SK-N-MC (cell line): ENCODE measurements around the gene ERCC6L.

ENCODE experiments used
- DNase-seq: peaks from one replicate; pipeline ENCODE4 v3.0.0-alpha.2; 2011; ENCODE audit warnings: low read depth, low spot score
- H3K27ac ChIP-seq: fragments of 200-600 bp; sonication (generic); 2 replicates; pipeline ENCODE4 v1.5.1; 2016; ENCODE audit warnings: mixed run types
- H3K36me3 ChIP-seq: fragments of 200-600 bp; sonication (generic); 2 replicates; pipeline ENCODE4 v1.6.1; 2017; ENCODE audit warnings: antibody characterized with exemption, low read length, mixed read lengths; ENCODE audit not compliant: insufficient read depth
- H3K4me3 ChIP-seq: fragments of 200-600 bp; sonication (generic); 2 replicates; pipeline ENCODE4 v1.5.1; 2016
- H3K9ac ChIP-seq: fragments of 200-600 bp; sonication (generic); 2 replicates; pipeline ENCODE4 v1.8.0; 2017; ENCODE audit warnings: mixed run types, mixed read lengths; ENCODE audit not compliant: insufficient read length
- H3K9me3 ChIP-seq: fragments of 200-600 bp; sonication (generic); 2 replicates; pipeline ENCODE4 v1.6.1; 2017; ENCODE audit warnings: low read depth, mild to moderate bottlenecking, antibody characterized with exemption, low read length, moderate library complexity, mixed read lengths
- EZH2 ChIP-seq: fragments of 200-600 bp; sonication (generic); IDR thresholded peaks from one replicate; pipeline ENCODE4 v1.6.1; 2017; ENCODE audit warnings: antibody characterized with exemption
- FOXP2 ChIP-seq: optimal IDR thresholded peaks from 2 replicates; pipeline ENCODE3; 2011; ENCODE audit warnings: mild to moderate bottlenecking, moderate library complexity; ENCODE audit not compliant: insufficient read depth; ENCODE audit errors: extremely low read length, control extremely low read depth
- POLR2AphosphoS5 ChIP-seq: IDR thresholded peaks from 2 replicates; pipeline ENCODE4 v1.6.1; 2012; ENCODE audit warnings: mild to moderate bottlenecking, low read depth, low read length, borderline replicate concordance

ERCC6L gene

GRCh38 chrX:72271091-72271788 lies 32.4 kb upstream of the ERCC6L start:
- TF ChIP-seq EZH2 (no peak), POLR2AphosphoS5 (no peak; the same call in 1 of the 2 replicates), FOXP2 (no peak)
- no peak overlapping the region for H3K4me3 ChIP-seq
- DNase-seq, result no peak
- H3K9ac ChIP-seq, result no peak overlapping the region
- peaks cover 88% of the 10 kb centered on the region for H3K36me3 ChIP-seq
- no peaks in the 10 kb centered on the region for H3K9me3 ChIP-seq
- no peak overlapping the region for H3K27ac ChIP-seq

DNA sequence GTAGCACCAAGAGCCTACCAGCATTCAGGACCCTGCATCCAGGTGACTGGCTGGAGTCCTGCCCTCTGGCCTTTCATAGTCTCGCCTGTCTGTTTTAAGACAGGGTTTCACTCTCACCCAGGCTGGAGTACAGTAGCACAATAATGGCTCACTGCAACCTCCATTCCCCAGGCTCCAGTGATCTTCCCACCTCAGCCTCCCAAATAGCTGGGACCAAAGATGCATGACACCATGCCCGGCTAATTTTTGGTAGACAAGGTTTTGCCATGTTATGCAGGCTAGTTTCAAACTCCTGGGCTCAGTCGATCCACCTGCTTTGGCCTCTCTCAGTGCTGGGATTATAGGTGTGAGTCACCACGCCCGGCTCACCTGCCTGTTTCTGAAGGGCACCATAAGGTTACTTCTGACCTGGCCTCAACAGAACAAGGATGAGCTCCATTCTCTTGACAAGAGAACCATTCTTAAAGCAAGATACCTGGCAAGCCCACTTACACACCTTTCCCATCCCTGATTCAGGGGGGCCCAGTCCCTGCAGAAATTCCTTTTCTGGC lies 31.6 kb upstream of the ERCC6L start:
- Histone ChIP-seq H3K4me3 (no peak overlapping the region), H3K9me3 (no peaks in the 10 kb centered on the region), H3K9ac (no peak overlapping the region), H3K36me3 (peaks cover 79% of the 10 kb centered on the region), H3K27ac (no peak overlapping the region)
- TF ChIP-seq FOXP2, result no peak
- peak; percentile 17; the same call in 1 of the 2 replicates for TF ChIP-seq POLR2AphosphoS5
- DNase-seq, result no peak

- H3K4me3 ChIP-seq, result no peak overlapping the region
- H3K27ac ChIP-seq, result no peak overlapping the region
- H3K9ac ChIP-seq, result no peak overlapping the region
- no peak for DNase-seq
- H3K36me3 ChIP-seq, result peaks cover 73% of the 10 kb centered on the region
- TF ChIP-seq POLR2AphosphoS5 (no peak; the same call in 1 of the 2 replicates), FOXP2 (no peak), EZH2 (no peak)
- H3K9me3 ChIP-seq, result no peaks in the 10 kb centered on the region
Observed at GRCh38 chrX:72269671-72270251, 30.9 kb upstream of the ERCC6L start.

GRCh38 chrX:72268597-72269365 lies 30.0 kb upstream of the ERCC6L start:
- DNase-seq, result no peak
- Histone ChIP-seq H3K27ac (no peak overlapping the region), H3K4me3 (no peak overlapping the region), H3K9me3 (no peaks in the 10 kb centered on the region), H3K9ac (no peak overlapping the region), H3K36me3 (peaks cover 63% of the 10 kb centered on the region)
- TF ChIP-seq EZH2 (no peak), POLR2AphosphoS5 (no peak; the same call in 1 of the 2 replicates)

DNA sequence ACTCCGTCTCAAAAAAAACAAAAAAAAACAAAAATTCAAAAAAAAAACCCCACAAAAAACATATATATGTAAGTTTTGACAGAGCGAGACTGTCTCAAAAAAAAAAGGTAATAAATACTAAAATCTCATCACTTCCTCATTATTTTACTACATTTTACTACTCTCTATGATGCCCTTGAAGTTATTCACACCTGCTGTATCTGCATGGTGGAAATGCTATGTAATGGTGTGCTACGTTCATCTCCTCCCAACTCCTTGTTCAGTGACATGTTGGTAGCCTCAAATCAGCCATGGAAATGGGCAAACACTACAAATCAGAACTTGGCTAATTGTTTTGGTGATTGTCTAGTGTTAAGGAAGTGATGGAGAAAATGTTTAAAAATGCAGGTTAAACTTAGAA lies 26.4 kb upstream of the ERCC6L start:
- H3K36me3 ChIP-seq, result peaks cover 30% of the 10 kb centered on the region
- DNase-seq, result no peak
- no peak overlapping the region for H3K4me3 ChIP-seq
- no peaks in the 10 kb centered on the region for H3K9me3 ChIP-seq
- H3K9ac ChIP-seq, result no peak overlapping the region
- no peak overlapping the region for H3K27ac ChIP-seq
- no peak for TF ChIP-seq POLR2AphosphoS5
- no peak for TF ChIP-seq FOXP2
- no peak for TF ChIP-seq EZH2

- Histone ChIP-seq H3K4me3 (no peak overlapping the region), H3K9me3 (no peaks in the 10 kb centered on the region), H3K27ac (no peak overlapping the region), H3K36me3 (no peaks in the 10 kb centered on the region; the same call in 1 of the 2 replicates), H3K9ac (no peak overlapping the region)
- DNase-seq, result no peak
- TF ChIP-seq EZH2 (no peak), POLR2AphosphoS5 (no peak), FOXP2 (no peak)
Observed at GRCh38 chrX:72262077-72262476, 23.2 kb upstream of the ERCC6L start.

DNA sequence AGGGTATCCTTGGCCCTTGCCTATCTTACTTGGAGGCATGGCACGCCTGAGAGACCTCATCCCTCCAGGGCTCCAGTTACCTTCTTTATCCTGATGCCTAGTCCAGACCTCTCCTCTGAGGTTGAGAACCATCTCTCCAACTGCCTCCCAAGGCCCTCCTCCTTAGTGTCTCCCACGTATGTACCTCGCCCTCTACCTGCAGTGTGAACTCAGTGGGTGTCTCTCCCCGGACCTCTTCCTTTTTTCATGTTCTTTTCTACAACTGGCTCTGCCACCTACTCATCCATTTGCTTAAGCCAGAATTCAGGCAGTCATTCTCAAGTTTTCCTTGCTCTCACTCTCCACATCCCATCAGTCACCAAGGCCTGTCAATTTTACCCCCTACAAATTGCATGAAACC lies 21.6 kb upstream of the ERCC6L start:
- Histone ChIP-seq H3K27ac (no peak overlapping the region), H3K4me3 (no peak overlapping the region), H3K9me3 (no peaks in the 10 kb centered on the region), H3K9ac (no peak overlapping the region), H3K36me3 (no peaks in the 10 kb centered on the region)
- TF ChIP-seq EZH2 (no peak), POLR2AphosphoS5 (no peak), FOXP2 (no peak)
- no peak for DNase-seq

GRCh38 chrX:72258174-72258573 lies 19.3 kb upstream of the ERCC6L start:
- no peak for DNase-seq
- Histone ChIP-seq H3K36me3 (no peaks in the 10 kb centered on the region), H3K27ac (no peak overlapping the region), H3K4me3 (no peak overlapping the region), H3K9ac (no peak overlapping the region), H3K9me3 (no peaks in the 10 kb centered on the region)
- TF ChIP-seq FOXP2 (no peak), EZH2 (no peak), POLR2AphosphoS5 (no peak)
